Gastrocnemius medialis (tissue), 4 donors: Measurements from ENCODE around the gene SLC9A4. TPM values are rescaled to one million over a fixed set of nuclear protein-coding genes. Genes with fewer than 3 reads are reported as not detected.

Experiments used
- ATAC-seq, 2 donors: fragments of 150-250 bp; one replicate each; pipeline ENCODE4 v1.9.1; 2016
- DNase-seq, 2 donors: peaks; one replicate each; pipeline ENCODE4 v3.0.0-alpha.2; 2019
- H3K27ac ChIP-seq, 4 donors: fragments of 200-600 bp; sonication (generic); 1 replicate in 1 of 4; 2 replicates in 3 of 4; pipeline ENCODE4 v1.5.1; 2016 to 2018; ENCODE audit warnings: mild to moderate bottlenecking in 2 of 4, moderate library complexity in 1 of 4
- H3K27me3 ChIP-seq, 3 donors: fragments of 200-600 bp; sonication (generic) in 2 of 3; 1 replicate in 1 of 3; 2 replicates in 2 of 3; pipeline versions ENCODE4 v1.5.1 to v1.6.0; 2016 to 2019; ENCODE audit warnings: mild to moderate bottlenecking in 1 of 3, moderate library complexity in 1 of 3
- H3K36me3 ChIP-seq, 2 donors: fragments of 200-600 bp; sonication (generic) in 1 of 2; one replicate each; pipeline ENCODE4 v1.5.1; 2017 to 2018
- H3K4me1 ChIP-seq, 2 donors: fragments of 200-600 bp; sonication (generic) in 1 of 2; one replicate each; pipeline ENCODE4 v1.5.1; 2016 to 2017; ENCODE audit warnings: mild to moderate bottlenecking in 2 of 2
- H3K4me3 ChIP-seq, 4 donors: fragments of 200-600 bp; sonication (generic) in 3 of 4; 1 replicate in 1 of 4; 2 replicates in 3 of 4; pipeline ENCODE4 v1.5.1; 2016 to 2019; ENCODE audit warnings: mild to moderate bottlenecking in 2 of 4
- H3K9me3 ChIP-seq, 3 donors: fragments of 200-600 bp; sonication (generic) in 2 of 3; 1 replicate in 1 of 3; 2 replicates in 2 of 3; pipeline ENCODE4 v1.5.1; 2016 to 2019
- CTCF ChIP-seq, 5 experiments: fragments of 450-650 bp in 3 of 5; fragments of 200-600 bp in 2 of 5; sonication (generic) in 2 of 5; IDR thresholded peaks in 4 of 5; conservative IDR thresholded peaks in 1 of 5; 1 replicate in 4 of 5; 2 replicates in 1 of 5; pipeline ENCODE4 v1.5.1; 2016 to 2019; ENCODE audit warnings: antibody characterized with exemption in 5 of 5, mild to moderate bottlenecking in 3 of 5, moderate library complexity in 3 of 5
- POLR2A ChIP-seq, 2 donors: fragments of 450-650 bp; IDR thresholded peaks; one replicate each; pipeline ENCODE4 v1.6.1; 2017; ENCODE audit warnings: antibody characterized with exemption in 2 of 2, mild to moderate bottlenecking in 2 of 2, moderate library complexity in 2 of 2
- in situ Hi-C, 4 donors: fragments of 200-750 bp; cut with MboI; loops; one replicate each; pipeline versions ENCODE4 v1.15.0 to v1.8.0; 2017; ENCODE audit warnings: low sequenced_read_pairs in 4 of 4
- intact Hi-C: fragments of 100-400 bp; cut with DNase I; formaldehyde crosslinking; loops from one replicate; pipeline ENCODE4 v1.15.1; 2023; ENCODE audit warnings: low total_unique reads
- total RNA-seq, 4 donors: library from RNA; depleted of rRNA; stranded (reverse); fragments of >200 nt; gene quantifications; one replicate each; pipeline versions ENCODE4 v1.1.0 to v1.2.3, GENCODE V29; 2016

The SLC9A4 gene
- total RNA-seq, 4 donors from 2014 or later: not detected

DNA sequence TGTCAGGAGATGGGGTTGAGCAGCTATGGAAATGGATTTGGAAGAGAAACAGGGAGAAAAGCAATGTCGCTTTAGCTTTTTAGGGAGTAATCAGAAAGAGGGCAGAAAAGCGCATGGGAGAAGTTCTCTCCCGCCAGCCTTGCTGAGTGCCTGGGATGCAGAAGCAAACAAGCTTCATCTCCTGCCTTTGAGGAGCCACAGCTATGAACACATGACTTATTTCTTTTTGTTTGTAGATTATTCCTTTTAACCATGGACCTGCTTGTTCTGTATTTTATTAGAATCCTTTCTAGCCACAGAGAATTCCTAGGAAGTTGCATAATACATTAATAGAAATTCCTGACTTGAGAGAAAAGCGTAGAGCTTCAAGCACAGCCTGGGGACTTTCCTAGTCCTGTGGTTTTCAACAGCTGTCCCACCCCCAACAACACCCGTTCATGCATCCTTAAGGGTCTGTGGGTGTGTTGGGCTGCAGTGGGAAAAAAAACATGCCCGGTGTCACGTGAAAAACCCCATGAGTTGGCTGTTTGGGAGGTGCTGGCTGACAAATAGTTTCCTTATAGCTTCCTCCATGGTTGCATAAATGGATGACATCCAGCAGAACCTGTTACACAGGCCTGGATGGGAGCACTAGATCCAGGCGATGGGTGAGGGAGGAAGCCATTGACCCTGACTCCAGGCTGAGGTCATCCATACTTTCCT, 14.9 kb downstream of the SLC9A4 start:
- DNase-seq: no peak
- no peak overlapping the region for H3K4me3 ChIP-seq
- no peaks in the 10 kb centered on the region for H3K36me3 ChIP-seq
- in situ Hi-C loops (no loop called here), intact Hi-C loops (no loop called here)
- TF ChIP-seq POLR2A (IDR thresholded peaks at IDR 0.05) (no peak), CTCF (IDR thresholded peaks at IDR 0.05 in 4 of 5, conservative IDR thresholded peaks at IDR 0.05 in 1 of 5) (no peak)
- H3K4me1 ChIP-seq: peaks cover 5 to 9% of the 10 kb centered on the region in 2 donors
- H3K27ac ChIP-seq: no peak overlapping the region
- H3K9me3 ChIP-seq: no peaks in the 10 kb centered on the region
- H3K27me3 ChIP-seq: no peaks in the 10 kb centered on the region
- no peak for ATAC-seq

- Histone ChIP-seq H3K27ac (no peak overlapping the region), H3K4me3 (no peak overlapping the region), H3K4me1 (peaks cover 5 to 9% of the 10 kb centered on the region in 2 donors), H3K36me3 (no peaks in the 10 kb centered on the region), H3K9me3 (no peaks in the 10 kb centered on the region), H3K27me3 (no peaks in the 10 kb centered on the region)
- intact Hi-C loops (no loop called here), in situ Hi-C loops (no loop called here)
- ATAC-seq: no peak
- TF ChIP-seq POLR2A (IDR thresholded peaks at IDR 0.05) (no peak), CTCF (IDR thresholded peaks at IDR 0.05 in 4 of 5, conservative IDR thresholded peaks at IDR 0.05 in 1 of 5) (no peak)
- no peak for DNase-seq
Observed at GRCh38 chr2:102489646-102490045, 16.6 kb downstream of the SLC9A4 start.

GRCh38 chr2:102492006-102492405, 19.0 kb downstream of the SLC9A4 start:
- TF ChIP-seq POLR2A (IDR thresholded peaks at IDR 0.05) (no peak), CTCF (IDR thresholded peaks at IDR 0.05 in 4 of 5, conservative IDR thresholded peaks at IDR 0.05 in 1 of 5) (no peak)
- intact Hi-C loops: no loop called here
- H3K9me3 ChIP-seq: no peaks in the 10 kb centered on the region
- ATAC-seq: no peak
- no peak overlapping the region for H3K4me3 ChIP-seq
- no peak overlapping the region for H3K27ac ChIP-seq
- H3K4me1 ChIP-seq: no peaks in the 10 kb centered on the region
- no peaks in the 10 kb centered on the region for H3K36me3 ChIP-seq
- in situ Hi-C loops: no loop called here
- no peaks in the 10 kb centered on the region for H3K27me3 ChIP-seq
- DNase-seq: no peak

- no peaks in the 10 kb centered on the region for H3K27me3 ChIP-seq
- H3K36me3 ChIP-seq: no peaks in the 10 kb centered on the region
- ATAC-seq: no peak
- in situ Hi-C loops (no loop called here), intact Hi-C loops (no loop called here)
- no peak overlapping the region for H3K4me3 ChIP-seq
- H3K9me3 ChIP-seq: no peaks in the 10 kb centered on the region
- TF ChIP-seq POLR2A (IDR thresholded peaks at IDR 0.05) (no peak), CTCF (IDR thresholded peaks at IDR 0.05 in 4 of 5, conservative IDR thresholded peaks at IDR 0.05 in 1 of 5) (no peak)
- DNase-seq: no peak
- H3K27ac ChIP-seq: no peak overlapping the region
- H3K4me1 ChIP-seq: no peaks in the 10 kb centered on the region
Observed at GRCh38 chr2:102494570-102494969, 21.5 kb downstream of the SLC9A4 start.

GRCh38 chr2:102498414-102498813, 25.4 kb downstream of the SLC9A4 start:
- intact Hi-C loops: no loop called here
- in situ Hi-C loops: no loop called here
- no peaks in the 10 kb centered on the region for H3K27me3 ChIP-seq

More at GRCh38 chr2:102498414-102498813, 25.4 kb downstream of the SLC9A4 start:
- Histone ChIP-seq H3K4me1 (no peaks in the 10 kb centered on the region), H3K27ac (no peak overlapping the region), H3K9me3 (no peaks in the 10 kb centered on the region), H3K36me3 (no peaks in the 10 kb centered on the region), H3K4me3 (no peak overlapping the region)
- ATAC-seq: no peak
- no peak for DNase-seq
- TF ChIP-seq POLR2A (IDR thresholded peaks at IDR 0.05) (no peak), CTCF (IDR thresholded peaks at IDR 0.05 in 4 of 5, conservative IDR thresholded peaks at IDR 0.05 in 1 of 5) (no peak)
